ENCODE data around the gene IFT52.

IFT52 gene

DNA sequence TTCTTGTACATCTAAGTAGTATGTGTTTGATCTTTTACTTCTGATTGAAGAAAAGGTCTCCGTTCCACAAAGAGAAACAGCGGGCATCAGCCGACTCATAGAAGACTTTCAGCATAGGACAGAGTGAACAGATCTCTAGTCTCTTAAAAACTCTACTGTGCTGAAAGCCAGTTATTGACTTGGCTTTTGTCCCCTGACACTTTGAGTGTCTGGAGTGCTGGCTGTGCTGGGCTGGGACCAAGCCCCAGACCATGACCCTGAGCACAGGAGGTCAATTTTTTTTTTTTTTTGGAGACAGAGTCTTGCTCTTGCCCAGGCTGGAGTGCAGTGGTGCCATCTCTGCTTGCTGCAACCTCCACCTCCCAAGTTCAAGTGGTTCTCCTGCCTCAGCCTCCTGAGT lies 104.0 kb downstream of the IFT52 start:
- Histone ChIP-seq H3K27me3 (ENCODE audit: insufficient read depth, poor library complexity, severe bottlenecking) (no peaks in the 10 kb centered on the region), H3K36me3 (ENCODE audit: low read depth) (peaks cover 90% of the 10 kb centered on the region), H3K27ac (ENCODE audit: poor library complexity, severe bottlenecking) (no peak overlapping the region), H3K9me3 (ENCODE audit: severe bottlenecking) (no peaks in the 10 kb centered on the region), H3K4me3 (ENCODE audit: severe bottlenecking) (no peak overlapping the region), H3K4me1 (ENCODE audit: insufficient read depth, poor library complexity, severe bottlenecking) (no peaks in the 10 kb centered on the region)
- ATAC-seq (ENCODE audit: low read depth) (no peak), DNase-seq (ENCODE audit: low spot score) (no peak)
- TF ChIP-seq, protein P1, sequence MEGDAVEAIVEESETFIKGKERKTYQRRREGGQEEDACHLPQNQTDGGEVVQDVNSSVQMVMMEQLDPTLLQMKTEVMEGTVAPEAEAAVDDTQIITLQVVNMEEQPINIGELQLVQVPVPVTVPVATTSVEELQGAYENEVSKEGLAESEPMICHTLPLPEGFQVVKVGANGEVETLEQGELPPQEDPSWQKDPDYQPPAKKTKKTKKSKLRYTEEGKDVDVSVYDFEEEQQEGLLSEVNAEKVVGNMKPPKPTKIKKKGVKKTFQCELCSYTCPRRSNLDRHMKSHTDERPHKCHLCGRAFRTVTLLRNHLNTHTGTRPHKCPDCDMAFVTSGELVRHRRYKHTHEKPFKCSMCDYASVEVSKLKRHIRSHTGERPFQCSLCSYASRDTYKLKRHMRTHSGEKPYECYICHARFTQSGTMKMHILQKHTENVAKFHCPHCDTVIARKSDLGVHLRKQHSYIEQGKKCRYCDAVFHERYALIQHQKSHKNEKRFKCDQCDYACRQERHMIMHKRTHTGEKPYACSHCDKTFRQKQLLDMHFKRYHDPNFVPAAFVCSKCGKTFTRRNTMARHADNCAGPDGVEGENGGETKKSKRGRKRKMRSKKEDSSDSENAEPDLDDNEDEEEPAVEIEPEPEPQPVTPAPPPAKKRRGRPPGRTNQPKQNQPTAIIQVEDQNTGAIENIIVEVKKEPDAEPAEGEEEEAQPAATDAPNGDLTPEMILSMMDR (IDR thresholded peaks at IDR 0.05; ENCODE audit: poor library complexity, severe bottlenecking) = no peak

DNA sequence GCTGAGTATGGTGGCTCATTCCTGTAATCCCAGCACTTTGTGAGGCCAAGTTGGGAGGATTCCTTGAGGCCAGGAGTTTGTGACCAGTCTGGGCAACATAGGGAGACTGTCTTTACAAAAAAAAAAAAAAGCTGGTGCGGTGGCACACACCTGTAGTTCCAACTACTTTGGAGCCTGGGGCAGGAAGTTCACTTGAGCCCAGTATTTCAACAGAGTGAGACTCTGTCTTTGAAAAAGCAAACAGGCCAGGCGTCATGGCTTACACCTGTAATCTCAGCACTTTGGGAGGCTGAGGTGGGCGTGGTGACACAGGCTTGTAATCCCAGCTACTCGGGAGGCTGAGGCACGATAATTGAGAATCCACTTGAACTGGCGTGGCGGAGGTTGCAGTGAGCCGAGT lies 104.8 kb downstream of the IFT52 start:
- H3K4me3 ChIP-seq (ENCODE audit: severe bottlenecking) = no peak overlapping the region
- no peak for DNase-seq (ENCODE audit: low spot score)
- H3K4me1 ChIP-seq (ENCODE audit: insufficient read depth, poor library complexity, severe bottlenecking) = no peaks in the 10 kb centered on the region
- no peak for ATAC-seq (ENCODE audit: low read depth)
- no peaks in the 10 kb centered on the region for H3K9me3 ChIP-seq (ENCODE audit: severe bottlenecking)
- peaks cover 90% of the 10 kb centered on the region for H3K36me3 ChIP-seq (ENCODE audit: low read depth)
- H3K27ac ChIP-seq (ENCODE audit: poor library complexity, severe bottlenecking) = no peak overlapping the region
- TF ChIP-seq, protein P1 (IDR thresholded peaks at IDR 0.05; ENCODE audit: poor library complexity, severe bottlenecking) = no peak
- H3K27me3 ChIP-seq (ENCODE audit: insufficient read depth, poor library complexity, severe bottlenecking) = no peaks in the 10 kb centered on the region

Data from RWPE2 (cell line).